A673 (cell line): ENCODE results near the gene HMGA1.

ENCODE experiments used
- CTCF ChIP-seq: fragments of 300-800, 200-600 bp; sonication (generic); conservative IDR thresholded peaks from 2 replicates; pipeline ENCODE4 v1.5.1; 2017; ENCODE audit warnings: low read depth, mild to moderate bottlenecking, antibody characterized with exemption, low read length, moderate library complexity, mixed read lengths
- EZH2 ChIP-seq: fragments of 200-600 bp; sonication (generic); IDR thresholded peaks from 2 replicates; pipeline ENCODE4 v1.6.1; 2017; ENCODE audit warnings: borderline replicate concordance, low read depth, mild to moderate bottlenecking, mixed read lengths, antibody characterized with exemption, low read length; ENCODE audit not compliant: poor library complexity, severe bottlenecking

DNA sequence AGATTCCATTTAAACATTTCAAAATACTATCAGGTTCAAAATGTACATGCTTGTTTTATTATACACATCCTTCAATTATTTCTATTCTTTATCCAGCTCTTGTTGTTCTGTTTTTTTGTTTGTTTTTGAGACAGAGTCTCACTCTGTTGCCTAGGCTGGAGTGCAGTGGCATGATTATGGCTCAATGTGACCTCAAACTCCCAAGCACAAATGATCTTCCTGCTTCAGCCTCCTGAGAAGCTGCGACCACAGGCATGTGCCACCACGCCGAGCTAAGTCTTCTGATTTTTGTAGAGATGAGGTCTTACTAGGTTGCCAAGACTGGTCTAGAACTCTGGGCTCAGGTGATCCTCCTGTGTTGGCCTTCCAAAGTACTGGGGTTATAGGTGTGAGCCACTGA is 56.3 kb downstream of the HMGA1 start:
- TF ChIP-seq CTCF (no peak), EZH2 (no peak)
